GM21619 (cell line): ENCODE results near the gene ASH1L.
"Not testable (repeated sequence)": the region's sequence is repeated elsewhere in the genome, so short reads cannot be mapped to it uniquely, and the experiment has no call there.

ENCODE experiments used
- ATAC-seq: cut with Tn5 transposase; IDR thresholded peaks from one replicate; pipeline ENCODE4 v1.9.1; 2021; ENCODE audit not compliant: unreplicated experiment

The ASH1L gene

DNA sequence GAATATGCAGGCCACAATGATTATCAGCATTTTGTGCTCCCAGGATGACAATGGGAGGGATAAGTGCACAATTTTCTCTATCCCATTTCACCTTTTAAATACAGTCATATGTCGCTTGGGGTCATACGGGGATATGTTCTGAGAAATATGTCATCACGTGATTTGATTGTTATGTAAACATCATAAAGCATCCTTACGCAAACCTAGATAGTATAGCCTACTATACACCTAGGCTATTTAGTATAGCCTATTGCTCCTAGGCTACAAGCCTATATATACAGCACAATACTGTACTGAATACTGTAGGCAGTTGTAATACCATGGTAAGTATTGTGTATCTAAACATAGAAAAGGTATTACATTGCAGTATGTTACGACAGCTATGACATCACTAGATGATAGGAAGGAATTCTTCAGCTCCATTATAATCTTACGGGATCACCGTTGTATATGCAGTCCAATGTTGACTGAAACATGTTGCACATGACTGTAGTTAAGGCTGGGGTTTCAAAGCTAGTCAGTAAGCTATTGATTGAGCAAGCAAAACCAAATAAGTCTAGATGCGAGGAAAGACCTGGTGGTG lies 223.0 kb downstream of the ASH1L start:
- ATAC-seq = no peak

DNA sequence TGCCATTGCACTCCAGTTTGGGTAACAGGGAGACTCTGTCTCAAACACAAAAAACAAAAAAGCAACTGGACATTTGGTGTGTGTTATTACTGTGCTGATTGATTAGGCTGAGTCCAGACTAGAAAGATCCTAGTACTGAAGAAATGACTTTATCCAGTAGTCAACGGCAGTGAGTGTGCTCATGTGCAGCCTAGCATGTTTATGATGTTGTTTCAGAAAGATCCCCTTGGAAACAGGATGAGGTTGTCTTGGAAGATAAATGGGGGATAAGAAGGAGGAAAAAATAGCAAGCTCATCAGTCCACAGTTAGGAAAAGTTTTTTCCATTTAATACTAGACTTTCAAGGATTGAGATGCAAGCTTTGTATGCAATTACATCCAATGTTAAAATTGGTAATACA lies 227.6 kb downstream of the ASH1L start:
- no peak for ATAC-seq

DNA sequence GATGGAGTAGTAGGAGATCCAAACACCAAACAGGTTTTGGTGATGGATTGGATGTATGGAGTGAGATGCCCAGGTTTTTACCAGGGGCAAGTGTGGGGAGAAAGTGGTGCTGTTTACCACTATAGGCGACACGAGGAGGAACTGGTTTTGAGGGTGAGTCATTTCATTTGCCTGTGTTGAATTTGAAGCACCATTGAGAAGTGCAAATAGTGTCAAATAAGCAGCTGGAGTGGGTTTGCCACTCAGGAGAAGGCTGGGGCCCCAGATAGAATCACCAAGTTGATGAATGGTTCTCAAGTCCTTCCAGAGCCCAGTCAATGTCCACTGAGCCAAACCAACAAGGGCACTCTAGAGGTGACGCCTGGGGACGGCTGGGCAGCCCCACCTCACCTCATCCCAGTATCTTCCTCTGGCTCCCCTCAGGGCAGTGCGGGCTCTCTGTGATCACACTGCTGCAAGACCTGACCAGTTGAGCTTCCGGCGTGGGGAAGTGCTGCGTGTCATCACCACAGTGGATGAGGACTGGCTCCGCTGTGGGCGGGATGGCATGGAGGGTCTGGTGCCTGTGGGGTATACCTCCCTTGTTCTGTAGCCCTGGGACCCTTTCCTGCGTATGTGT lies 232.5 kb downstream of the ASH1L start:
- no peak for ATAC-seq

GRCh38 chr1:155328856-155329255 lies 233.7 kb downstream of the ASH1L start:
- ATAC-seq = not testable (repeated sequence)

DNA sequence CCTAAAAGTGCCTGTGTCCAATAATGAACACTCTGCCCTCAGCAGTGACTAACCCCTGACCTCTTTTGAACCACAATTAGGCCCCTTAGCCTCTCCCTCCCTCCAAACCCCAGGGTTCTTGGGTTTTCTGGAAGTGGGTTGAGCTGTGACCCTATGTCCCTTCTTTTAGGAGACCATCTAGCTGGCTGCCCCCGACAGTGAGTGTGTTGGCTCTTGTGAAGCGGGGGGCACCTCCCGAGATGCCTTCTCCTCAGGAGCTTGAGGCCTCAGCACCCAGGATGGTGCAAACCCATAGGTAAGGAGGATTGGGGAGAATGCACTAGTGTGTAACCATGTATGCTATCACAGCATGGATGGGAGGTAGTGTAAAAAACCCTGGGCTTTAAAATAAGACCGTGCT lies 234.6 kb downstream of the ASH1L start:
- no peak for ATAC-seq

DNA sequence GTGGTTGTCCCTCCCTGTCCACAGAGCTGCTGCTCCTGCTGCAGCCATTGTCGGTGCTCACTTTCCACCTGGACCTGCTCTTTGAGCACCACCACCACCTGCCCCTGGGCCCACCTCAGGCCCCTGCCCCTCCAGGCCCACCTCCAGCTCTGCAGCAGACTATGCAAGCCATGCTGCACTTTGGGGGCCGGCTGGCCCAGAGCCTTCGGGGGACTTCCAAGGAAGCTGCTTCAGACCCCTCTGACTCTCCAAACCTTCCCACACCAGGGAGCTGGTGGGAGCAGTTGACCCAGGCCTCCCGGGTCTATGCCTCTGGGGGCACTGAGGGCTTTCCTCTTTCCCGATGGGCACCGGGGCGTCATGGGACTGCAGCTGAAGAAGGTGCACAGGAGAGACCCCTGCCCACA lies 236.0 kb downstream of the ASH1L start:
- no peak for ATAC-seq

DNA sequence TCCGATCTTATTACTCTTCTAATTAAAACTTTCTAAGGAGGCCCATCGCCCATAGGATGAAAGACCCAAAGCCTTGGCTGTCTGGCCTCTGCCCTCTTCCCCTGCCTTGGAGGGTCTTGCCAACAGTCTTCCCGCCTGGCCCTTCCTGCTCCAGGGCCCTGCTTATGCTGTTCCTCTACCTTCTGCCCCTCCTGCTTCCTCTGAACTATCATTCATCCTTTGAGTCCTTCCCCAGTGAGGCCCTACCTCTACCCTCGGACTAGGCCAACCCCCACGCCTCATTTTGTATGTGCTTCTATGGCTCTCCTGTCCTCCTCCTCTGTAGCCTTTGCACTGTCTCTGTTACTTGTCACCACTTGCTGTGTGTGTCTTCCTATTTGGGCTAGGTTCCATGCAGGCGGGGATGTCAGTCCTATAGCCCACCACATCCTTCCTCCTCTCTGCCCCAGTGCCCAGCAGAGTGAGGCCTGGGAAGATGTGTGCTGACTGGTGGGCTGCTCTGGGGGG lies 236.5 kb downstream of the ASH1L start:
- no peak for ATAC-seq

GRCh38 chr1:155325603-155325893 lies 237.1 kb downstream of the ASH1L start:
- no peak for ATAC-seq

DNA sequence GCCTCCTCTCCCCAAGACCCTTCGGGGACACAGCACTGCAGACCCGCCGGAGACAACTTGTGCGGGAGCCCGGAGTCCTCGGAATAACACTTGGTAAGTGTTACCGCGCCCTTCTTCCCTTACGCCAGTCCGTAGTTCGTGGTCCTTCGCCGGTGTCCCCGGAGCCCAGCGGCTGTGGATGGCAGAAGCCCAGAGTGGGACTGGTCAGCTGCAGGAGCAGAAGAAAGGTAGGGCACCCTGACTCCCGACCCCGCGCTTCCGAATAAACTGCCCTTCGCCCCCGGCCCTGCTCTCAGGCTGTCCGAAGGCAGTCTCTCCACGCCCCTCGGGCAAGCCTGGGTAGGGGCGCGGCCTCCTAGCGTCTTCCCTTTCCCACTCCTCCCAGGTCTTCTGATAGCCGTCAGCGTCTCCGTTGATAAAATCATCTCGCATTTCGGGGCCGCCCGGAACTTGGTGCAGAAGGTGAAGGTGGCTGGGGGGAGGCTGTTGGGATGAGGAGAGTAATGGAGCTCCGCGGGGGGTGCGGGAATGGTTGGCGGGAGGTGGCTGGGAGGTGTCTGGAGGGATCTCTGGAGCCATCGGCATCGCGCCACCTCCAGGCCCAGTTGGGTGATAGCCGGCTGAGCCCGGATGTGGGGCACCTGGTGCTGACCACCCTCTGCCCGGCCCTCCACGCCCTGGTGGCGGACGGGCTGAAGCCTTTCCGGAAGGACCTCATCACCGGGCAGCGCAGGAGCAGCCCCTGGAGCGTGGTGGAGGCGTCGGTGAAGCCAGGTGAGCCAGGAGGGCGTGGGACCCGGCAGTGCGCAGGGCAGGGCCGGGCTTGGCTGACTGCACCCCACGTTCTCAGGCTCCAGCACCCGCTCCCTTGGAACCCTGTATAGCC lies 237.6 kb downstream of the ASH1L start:
- no peak for ATAC-seq

DNA sequence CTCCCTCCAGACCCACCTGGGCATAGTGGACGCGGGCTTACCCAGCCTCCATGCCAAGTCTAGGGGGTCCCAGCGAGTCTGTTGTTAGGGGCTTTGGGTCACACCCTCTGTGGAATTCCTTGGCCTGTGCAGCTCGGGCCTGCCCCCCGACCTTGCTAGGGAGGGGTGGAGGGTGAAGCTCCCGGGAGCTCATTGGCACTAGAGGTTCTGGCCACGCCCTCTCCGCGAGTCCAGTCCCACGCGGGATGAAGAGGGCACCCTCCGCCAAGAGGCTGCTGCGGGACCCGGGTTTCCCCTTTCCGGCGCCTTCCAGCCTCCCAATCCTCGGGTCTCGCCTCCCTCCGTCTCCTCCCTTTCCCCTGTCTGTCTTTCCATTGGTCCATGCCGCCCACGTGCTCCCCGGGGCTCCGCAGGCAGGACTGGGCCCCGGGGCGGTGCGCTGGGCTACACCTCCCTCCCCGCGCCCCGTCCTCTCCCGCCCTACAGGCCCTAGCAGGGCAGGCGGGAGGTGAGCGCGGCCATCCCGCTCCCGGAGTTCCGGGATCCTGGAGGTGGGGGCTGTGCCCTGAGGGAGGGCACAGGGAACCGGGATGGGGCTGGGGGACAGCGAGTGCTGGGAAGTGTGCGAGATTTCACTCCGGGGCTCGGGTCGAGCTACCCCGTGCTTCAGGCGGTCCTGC lies 238.4 kb downstream of the ASH1L start:
- ATAC-seq = peak; percentile 65

GRCh38 chr1:155323729-155324036 lies 238.9 kb downstream of the ASH1L start:
- peak; percentile 33 for ATAC-seq

DNA sequence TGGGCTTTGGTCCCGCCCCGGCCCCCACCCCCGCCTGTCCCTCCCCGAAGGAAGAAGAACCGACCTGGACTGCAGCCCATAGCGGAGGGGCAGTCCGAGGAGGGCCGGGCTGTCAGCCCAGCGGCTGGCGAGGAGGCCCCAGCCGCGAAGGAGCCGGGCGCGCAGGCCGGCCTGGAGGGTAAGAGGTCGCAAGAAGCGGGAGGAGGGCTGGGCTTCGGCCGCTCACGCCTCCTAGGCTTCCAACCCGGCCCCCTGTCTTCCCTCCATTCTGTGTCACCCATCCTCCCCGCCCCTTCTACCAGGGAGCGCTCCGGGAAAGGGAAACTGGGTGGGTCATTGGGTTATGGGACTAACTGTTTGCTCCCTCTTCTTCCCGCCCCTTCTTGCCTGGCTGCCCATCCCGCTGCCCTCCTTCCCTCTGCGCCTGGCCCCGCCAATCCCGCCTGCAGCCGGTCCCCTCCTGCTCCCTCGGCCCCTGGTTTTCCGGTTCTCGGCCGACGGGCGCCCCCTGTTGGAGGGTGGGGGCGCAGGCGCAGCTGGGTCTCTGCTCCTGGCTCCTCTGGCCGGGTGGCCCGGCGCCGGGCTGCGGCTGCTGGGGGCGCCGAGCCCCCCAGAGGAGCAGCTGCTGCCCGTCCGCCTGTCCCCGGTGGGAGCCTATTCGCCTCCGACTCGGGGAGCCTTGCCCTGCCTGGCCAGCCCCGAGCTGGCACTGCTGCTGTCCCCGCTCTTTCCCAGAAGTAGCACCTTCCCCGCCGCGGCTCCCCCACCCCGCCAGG lies 239.5 kb downstream of the ASH1L start:
- peak; percentile 31 for ATAC-seq

GRCh38 chr1:155322571-155322952 lies 240.0 kb downstream of the ASH1L start:
- no peak for ATAC-seq

DNA sequence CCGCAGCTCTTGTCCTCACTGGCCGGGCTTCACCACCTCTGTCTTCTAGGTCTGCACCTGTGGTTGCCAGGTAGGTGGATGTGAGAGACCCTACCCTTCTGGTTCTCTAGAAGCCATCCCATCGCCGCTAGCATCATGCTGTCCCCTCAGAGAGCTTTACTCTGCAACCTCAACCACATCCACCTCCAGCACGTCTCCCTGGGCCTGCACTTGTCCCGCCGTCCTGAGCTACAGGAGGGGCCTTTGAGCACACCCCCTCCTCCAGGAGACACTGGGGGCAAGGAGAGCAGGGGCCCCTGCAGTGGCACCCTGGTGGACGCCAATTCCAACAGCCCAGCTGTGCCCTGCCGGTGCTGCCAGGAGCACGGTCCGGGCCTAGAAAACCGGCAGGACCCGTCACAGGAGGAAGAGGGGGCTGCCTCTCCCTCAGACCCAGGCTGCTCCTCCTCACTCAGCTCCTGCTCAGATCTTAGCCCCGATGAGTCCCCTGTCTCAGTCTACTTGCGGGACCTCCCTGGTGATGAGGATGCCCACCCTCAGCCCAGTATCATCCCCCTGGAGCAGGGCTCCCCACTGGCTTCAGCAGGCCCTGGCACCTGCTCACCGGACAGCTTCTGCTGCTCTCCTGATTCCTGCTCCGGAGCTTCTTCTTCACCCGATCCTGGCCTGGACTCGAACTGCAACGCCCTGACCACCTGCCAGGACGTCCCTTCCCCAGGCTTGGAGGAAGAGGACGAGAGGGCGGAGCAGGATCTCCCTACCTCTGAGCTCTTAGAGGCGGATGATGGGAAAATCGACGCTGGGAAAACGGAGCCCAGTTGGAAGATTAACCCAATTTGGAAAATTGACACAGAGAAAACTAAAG lies 240.7 kb downstream of the ASH1L start:
- no peak for ATAC-seq

GRCh38 chr1:155320661-155321617 lies 241.7 kb downstream of the ASH1L start, which contains the start of gene RUSC1:
Gene RUSC1, plus strand, starts transcription at chr1:155320894. Its CDS starts 880 bp downstream, at chr1:155321774.
- no peak for ATAC-seq

GRCh38 chr1:155320252-155320651 lies 242.4 kb downstream of the ASH1L start:
- no peak for ATAC-seq

DNA sequence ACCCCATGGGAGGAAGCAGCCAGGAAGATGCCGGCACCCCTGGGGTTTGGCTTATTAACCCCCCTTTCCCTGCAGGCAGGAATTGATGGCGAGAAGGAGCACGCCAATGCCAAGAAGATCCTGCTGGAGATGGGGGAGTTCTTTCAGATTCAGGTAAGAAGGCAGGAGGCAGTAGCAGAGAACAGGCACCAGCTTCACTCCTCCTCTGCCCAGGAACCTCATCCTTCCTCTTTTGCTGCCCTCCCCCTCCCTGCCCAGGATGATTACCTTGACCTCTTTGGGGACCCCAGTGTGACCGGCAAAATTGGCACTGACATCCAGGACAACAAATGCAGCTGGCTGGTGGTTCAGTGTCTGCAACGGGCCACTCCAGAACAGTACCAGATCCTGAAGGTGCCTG lies 243.1 kb downstream of the ASH1L start:
- ATAC-seq = no peak

DNA sequence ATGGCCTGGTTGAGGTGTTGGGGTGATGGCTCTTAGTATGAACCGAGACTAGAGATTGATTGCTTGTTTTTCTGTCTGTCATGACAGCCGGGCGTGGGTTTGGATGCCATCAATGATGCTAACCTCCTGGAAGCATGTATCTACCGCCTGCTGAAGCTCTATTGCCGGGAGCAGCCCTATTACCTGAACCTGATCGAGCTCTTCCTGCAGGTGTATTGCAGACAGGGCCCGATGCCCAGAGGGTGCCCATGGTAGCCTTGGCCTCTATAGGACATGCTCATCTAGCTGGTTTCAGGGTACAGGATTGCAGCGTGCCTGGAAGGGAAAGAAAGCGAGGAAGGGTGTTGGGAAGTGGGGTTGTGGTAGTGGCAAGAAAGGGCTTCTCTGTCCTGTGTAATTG lies 244.5 kb downstream of the ASH1L start:
- no peak for ATAC-seq

DNA sequence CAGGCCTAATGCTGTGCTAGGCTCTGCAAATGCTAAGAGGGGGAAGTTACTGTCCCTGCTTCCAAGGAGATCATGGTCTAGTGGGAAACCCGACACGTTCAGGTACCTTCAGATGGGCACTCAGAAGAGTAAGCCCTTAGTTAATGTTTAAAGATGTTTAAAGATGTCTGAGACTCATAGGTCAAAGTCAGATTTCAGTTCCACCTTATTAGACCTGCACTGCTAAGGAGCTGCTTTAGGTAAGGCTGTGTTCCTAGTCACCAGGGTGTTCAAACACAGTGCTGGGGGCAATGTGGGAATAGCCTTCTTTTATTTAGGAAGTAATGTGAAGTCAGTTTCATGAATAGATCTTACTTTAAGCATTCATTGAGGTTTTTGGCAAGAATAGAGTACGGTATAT lies 245.7 kb downstream of the ASH1L start:
- ATAC-seq = no peak
